Raji (cell line): ENCODE data around the gene RPS19.

Experiments
- POLR2A ChIP-seq: IDR thresholded peaks from 2 replicates; pipeline ENCODE4 v1.6.1; 2011; ENCODE audit warnings: low read depth, low read length, control low read depth; ENCODE audit not compliant: insufficient read depth

RPS19 gene

GRCh38 chr19:41898235-41898634 is 38.2 kb downstream of the RPS19 start:
- TF ChIP-seq POLR2A: no peak

- TF ChIP-seq POLR2A: no peak
These were observed 41.8 kb downstream of the RPS19 start for GRCh38 chr19:41901707-41902360.

GRCh38 chr19:41902594-41902993 is 42.5 kb downstream of the RPS19 start:
- TF ChIP-seq POLR2A: no peak

GRCh38 chr19:41903193-41903953 is 43.3 kb downstream of the RPS19 start:
- TF ChIP-seq POLR2A: no peak

- no peak for TF ChIP-seq POLR2A
These were observed 44.2 kb downstream of the RPS19 start for GRCh38 chr19:41904118-41904870.

GRCh38 chr19:41905273-41906002 is 45.4 kb downstream of the RPS19 start:
- no peak for TF ChIP-seq POLR2A

- no peak for TF ChIP-seq POLR2A
These were observed 46.2 kb downstream of the RPS19 start for GRCh38 chr19:41906271-41906670.

GRCh38 chr19:41906916-41907680 is 47.0 kb downstream of the RPS19 start:
- no peak for TF ChIP-seq POLR2A

GRCh38 chr19:41907994-41908615 is 48.0 kb downstream of the RPS19 start:
- no peak for TF ChIP-seq POLR2A

GRCh38 chr19:41908724-41909464 is 48.8 kb downstream of the RPS19 start:
- no peak for TF ChIP-seq POLR2A

GRCh38 chr19:41909706-41910105 is 49.7 kb downstream of the RPS19 start:
- TF ChIP-seq POLR2A: no peak

GRCh38 chr19:41910240-41910991 is 50.4 kb downstream of the RPS19 start:
- TF ChIP-seq POLR2A: no peak
